ENCODE measurements around the gene RAB11FIP4.

DNA sequence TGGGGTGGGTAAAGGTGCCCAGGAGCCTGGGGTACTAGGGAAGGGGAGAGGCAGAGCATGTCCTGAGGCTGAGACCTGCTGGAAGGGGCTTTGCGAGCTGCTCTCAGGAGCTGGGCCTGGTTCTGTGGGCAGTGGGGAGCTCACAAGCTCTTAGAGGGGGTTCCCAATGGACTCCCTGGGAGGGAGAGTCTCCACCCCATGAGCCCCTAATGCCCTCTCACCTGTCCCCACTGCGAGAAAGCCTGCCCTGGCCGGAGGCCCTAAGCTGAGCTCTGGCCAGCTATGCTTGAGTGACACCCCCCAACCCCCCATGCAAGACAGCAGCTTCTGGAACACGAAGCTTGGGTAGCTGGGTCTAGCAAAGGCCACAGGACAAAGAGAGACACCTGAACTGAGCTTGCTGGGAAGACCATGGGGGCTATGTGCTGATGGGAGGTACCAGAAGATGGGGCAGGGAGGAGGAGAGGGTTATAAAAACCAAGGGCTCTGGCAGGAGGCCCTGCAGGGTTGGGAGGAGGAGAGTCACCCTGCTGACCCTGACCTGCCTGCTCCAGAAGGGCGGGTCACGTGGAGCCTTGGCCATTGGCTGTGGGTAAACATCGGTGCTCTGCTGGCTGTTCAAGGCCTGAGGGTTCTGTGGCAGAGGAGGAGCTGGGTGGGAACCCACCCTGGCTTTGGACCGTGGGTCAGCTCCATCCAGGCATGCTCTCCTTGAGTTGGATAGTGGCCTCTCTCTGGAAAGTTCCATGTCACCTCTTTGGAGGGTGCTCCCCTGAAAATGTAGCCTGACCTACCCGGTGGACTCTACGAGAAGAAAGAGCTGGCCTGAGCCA lies 106.7 kb downstream of the RAB11FIP4 start:
- TF ChIP-seq, protein P1, sequence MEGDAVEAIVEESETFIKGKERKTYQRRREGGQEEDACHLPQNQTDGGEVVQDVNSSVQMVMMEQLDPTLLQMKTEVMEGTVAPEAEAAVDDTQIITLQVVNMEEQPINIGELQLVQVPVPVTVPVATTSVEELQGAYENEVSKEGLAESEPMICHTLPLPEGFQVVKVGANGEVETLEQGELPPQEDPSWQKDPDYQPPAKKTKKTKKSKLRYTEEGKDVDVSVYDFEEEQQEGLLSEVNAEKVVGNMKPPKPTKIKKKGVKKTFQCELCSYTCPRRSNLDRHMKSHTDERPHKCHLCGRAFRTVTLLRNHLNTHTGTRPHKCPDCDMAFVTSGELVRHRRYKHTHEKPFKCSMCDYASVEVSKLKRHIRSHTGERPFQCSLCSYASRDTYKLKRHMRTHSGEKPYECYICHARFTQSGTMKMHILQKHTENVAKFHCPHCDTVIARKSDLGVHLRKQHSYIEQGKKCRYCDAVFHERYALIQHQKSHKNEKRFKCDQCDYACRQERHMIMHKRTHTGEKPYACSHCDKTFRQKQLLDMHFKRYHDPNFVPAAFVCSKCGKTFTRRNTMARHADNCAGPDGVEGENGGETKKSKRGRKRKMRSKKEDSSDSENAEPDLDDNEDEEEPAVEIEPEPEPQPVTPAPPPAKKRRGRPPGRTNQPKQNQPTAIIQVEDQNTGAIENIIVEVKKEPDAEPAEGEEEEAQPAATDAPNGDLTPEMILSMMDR (IDR thresholded peaks at IDR 0.05), result no peak
- TF ChIP-seq POLR2A (IDR thresholded peaks at IDR 0.05), result no peak
- no peak for TF ChIP-seq POLR2AphosphoS5 (IDR thresholded peaks at IDR 0.05)

All from breast epithelium (tissue), 3 donors.